ENCODE data around the gene XIAP.
"Not testable (repeated sequence)": the region's sequence is repeated elsewhere in the genome, so short reads cannot be mapped to it uniquely, and the experiment has no call there.

Gene XIAP

DNA sequence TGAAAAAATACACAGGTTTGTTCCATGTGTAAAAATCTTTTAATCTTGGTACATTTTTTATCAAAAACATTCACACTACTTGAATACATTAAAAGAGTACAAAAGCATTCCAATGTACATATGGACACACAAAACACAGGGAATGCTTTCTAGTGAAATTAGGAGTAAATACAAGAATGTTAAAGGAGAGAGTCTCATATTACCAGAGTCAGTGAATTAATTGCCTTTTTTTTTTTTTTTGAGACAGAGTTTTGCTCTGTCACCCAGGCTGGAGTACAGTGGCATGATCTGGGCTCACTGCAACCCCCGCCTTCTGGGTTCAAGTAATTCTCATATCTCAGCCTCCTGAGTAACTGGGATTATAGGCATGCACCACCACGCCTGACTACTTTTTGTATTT is 17.0 kb downstream of the XIAP start:
- no peak for DNase-seq

DNA sequence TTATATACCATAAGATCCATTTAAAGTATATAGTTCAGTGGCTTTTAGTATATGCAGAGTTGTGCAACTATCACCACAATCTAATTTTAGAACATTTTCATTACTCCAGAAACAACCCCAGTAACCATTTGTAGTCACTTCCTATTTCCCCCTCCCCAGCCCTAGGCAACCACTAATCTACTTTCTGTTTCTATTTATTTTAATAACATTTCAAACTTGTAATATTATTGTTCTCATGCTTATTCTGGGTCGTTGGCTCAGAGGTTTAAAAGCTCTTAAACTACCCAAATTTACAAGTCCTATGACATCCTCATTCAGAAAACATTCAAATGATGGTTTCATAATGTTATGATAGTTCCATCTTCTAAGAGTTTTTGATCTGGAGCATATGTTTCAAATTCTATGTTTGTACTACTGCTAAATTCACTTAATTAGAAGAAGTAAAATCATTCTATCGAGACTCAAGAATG is 18.4 kb downstream of the XIAP start:
- DNase-seq = no peak

- DNase-seq = no peak
Measured at GRCh38 chrX:123881330-123881729, 21.5 kb downstream of the XIAP start.

- DNase-seq = no peak
Measured at GRCh38 chrX:123882391-123882790, 22.5 kb downstream of the XIAP start.

GRCh38 chrX:123884809-123885408 is 25.1 kb downstream of the XIAP start:
- no peak for DNase-seq

- no peak for DNase-seq
Measured at GRCh38 chrX:123899701-123900100, 39.8 kb downstream of the XIAP start.

GRCh38 chrX:123903261-123903660 is 43.4 kb downstream of the XIAP start:
- not testable (repeated sequence) for DNase-seq

GRCh38 chrX:123905332-123905731 is 45.5 kb downstream of the XIAP start:
- DNase-seq = no peak

- DNase-seq = no peak
Measured at GRCh38 chrX:123906557-123907316, 46.9 kb downstream of the XIAP start.

DNA sequence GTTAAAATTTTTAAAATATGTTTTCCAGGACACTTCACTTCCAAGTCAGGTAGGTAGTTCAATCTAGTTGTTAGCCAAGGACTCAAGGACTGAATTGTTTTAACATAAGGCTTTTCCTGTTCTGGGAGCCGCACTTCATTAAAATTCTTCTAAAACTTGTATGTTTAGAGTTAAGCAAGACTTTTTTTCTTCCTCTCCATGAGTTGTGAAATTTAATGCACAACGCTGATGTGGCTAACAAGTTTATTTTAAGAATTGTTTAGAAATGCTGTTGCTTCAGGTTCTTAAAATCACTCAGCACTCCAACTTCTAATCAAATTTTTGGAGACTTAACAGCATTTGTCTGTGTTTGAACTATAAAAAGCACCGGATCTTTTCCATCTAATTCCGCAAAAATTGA is 49.7 kb downstream of the XIAP start:
- DNase-seq = no peak

DNA sequence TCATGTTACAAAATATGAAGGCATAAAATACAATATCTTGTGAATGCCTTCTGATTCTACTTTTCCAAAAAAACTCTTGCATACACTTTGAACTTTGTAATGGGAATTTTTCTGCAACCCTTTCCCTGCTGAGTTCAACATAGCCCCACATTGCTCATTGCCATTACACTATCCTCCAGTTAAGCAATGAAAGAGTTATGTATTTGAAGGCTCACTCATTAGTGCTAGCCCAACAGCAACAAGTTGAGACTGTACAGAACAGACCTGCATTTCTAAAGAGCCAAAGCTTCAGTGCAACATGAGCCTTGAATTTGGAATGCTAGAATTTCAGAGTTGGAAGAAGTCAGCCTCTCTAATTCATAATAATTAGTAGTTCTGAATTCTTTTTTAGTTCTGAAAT is 57.2 kb downstream of the XIAP start:
- no peak for DNase-seq

DNA sequence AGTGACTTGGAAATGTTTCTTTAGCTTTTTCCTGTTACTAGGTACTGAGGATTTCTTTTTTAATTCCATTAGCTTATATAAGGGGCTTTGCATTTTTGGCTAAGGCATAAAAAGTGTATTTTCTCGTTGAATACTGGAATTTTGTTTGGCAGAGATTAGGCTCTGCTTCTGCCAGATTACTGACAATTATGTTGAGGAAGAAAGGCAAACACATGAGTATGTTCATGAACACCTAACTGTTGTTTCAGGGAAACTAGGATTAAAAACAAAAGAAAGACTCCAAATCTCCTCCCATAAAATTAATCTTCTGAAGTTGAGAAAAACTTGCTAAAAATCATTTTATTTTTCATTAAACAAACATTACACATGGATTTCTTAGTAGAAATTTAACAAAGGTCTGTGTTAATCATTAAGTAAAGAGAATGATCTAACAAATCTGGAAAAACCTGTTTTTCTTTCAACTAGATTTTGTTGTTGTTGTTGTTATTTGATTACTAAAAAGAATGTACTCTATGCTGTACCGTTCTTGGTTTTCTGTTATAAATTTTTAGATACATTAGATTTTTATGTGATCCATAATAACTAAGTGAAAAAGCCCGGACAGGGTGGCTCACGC is 58.4 kb downstream of the XIAP start:
- DNase-seq = no peak

DNA sequence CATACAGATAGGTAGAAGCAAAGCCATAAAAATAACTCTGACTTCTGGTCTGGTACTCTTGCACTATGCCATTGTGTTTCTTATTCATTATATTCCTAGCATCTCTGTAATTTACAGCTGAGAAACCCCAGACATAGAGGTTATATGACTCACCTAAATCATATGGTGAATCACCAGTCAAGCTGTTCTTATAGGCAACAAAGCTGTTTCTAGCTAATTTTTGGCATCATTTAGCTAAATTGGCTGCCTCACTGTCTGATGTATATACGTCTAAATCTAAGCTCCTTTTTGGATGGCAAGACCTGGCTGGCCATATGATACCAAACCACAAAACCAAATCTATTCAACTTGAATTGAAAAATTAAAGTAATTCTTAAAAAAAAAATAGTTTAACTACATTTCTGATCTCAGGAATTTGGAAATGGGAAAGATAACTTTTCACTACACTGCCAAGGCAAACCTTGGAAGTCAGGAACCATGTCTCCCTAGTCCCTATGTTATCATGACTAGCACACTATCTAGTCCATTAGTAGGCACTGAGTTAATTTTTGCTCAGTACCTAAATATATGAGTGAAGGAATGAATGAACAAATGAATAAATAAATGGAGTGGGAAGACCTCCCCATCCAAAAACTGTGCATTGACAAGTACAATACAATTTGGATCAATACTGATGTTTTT is 60.4 kb downstream of the XIAP start:
- peak; percentile 60 for DNase-seq

GRCh38 chrX:123923211-123923610 is 63.4 kb downstream of the XIAP start:
- no peak for DNase-seq

DNA sequence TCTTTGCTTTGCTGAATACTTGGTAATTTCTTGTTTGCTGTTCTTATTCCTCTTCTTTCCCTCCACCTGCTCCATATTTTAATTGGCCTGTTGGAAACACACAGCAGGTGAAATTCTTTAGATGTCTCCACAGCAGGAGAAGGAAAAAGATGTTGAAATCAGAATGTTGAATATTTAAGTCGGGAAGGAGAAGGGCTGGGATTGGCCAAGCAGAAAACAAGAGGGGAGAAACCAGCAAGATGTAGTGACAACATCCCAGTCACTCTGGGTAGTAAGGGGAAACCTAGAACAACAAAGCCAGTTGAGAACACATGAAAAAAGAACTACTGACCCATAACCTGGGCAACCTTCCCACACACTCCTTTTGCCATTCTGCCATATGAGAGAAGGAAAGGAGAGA is 64.3 kb downstream of the XIAP start:
- no peak for DNase-seq

DNA sequence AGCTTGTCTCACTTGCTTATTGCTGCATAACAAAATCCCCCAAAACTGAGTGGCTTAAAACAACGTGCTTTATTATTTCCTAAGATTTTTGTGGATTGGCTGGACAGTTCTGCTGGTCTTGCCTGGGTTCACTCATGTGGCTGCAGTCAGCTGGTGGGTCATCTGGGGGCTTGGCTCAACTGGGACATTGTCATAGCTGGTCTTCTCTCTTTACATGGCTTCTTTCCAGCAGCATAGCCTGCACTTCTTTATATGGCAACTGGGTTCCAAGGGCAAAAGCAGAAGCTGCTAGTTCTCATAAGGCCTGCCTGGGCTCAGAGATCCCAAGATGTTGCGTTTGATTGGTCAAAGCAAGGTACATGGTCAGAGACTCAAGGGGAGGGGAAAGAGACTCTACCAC is 68.0 kb downstream of the XIAP start:
- no peak for DNase-seq

DNA sequence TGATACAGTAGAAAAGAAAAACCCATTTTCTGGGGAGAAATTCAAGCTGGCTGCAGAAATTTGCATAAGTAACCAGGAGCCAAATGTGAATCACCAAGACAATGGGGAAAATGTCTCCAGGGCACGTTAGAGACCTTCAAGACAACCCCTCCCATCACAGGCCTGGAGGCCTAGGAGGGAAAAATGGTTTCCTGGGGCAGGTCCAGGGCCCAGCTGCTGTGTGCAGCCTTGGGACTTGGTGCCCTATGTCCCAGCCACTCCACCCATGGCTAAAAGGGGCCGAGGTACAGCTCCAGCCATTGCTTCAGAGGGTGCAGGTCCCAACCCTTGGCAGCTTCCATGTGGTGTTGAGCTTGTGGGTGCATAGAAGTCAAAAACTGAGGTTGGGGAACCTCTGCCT is 72.2 kb downstream of the XIAP start:
- not testable (repeated sequence) for DNase-seq

GRCh38 chrX:123943074-123943473 is 83.2 kb downstream of the XIAP start:
- DNase-seq = no peak

- no peak for DNase-seq
Measured at GRCh38 chrX:123943488-123943887, 83.6 kb downstream of the XIAP start.

DNA sequence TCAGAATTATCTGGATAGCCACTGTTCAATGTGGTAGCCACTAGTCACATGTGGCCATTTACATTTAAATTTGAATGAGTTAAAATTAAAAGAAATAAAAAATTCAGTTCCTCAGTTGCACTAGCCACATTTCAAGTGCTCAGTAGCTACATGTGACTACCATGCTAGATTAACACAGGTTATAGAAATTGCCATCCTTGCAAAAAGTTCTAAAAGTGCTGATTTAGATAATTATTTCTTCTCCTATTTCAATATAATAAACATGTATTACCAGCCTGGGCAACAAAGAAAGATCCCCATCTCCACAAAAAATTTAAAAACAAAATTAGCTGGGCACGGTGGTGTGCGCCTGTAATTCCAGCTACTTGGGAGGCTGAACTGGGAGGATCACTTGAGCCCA is 90.0 kb downstream of the XIAP start:
- DNase-seq = no peak

DNA sequence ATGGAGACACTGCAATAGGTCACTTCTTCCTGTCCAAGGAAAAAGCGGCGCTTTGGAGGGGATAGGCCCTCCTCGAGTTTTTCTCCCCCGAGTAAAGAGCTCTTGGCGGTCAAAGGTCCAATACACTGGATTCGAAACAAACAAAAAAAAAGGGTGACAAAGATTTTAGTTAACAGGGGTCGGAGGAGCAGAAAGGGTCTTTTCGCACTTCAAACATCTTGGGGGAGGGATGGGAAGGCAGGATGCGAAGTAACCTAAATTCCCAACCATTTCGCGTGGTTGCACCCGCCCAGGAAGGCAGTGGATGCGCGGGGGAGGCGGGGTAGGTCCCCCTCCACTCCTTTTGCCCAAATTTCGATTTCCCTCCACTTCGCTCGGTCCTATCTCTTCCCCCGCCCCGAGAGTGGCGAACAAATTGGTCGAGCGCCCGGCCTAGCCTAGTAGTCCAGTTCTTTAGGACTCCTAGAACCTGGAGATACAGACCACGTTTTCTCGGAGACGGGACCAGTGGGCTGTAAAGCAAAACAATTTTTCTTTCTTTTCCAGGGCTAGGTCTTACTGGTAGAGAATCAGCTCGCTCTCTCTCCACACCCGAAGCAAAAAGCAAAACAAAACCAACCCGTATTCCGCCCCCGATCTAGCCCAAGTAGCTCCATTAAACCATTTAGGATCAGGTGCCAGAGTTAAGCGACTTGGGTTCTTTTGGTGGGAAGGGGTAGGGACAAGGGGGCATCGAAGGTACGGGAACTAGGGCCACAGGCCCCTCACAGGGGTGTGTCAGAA is 99.6 kb downstream of the XIAP start:
- no peak for DNase-seq

DNA sequence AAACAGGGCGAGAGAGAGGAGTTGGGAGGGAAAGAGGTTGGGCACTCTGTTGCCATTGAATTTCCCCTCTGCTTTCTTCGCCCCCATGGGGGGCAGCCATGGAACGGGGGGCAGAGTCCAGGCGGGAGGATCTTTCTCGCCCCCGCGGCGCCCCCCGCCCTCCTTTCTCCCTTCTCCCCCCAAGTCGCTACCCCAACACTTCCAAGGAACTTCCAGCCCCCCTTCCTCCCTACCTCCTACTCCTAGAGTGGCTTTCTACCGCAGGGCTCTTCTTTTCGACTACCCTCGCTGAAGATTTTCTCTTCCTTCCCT is 101.1 kb downstream of the XIAP start:
- no peak for DNase-seq

Data from NCI-H226 (cell line).